SU-DHL-6 (cell line): ENCODE measurements around the gene MTA2.

Source experiments
- EZH2phosphoT487 ChIP-seq: fragments of 200-600 bp; sonication (generic), shearing (Covaris generic); conservative IDR thresholded peaks from 2 replicates; pipeline ENCODE4 v1.6.1; 2018; ENCODE audit warnings: mild to moderate bottlenecking, antibody characterized with exemption, low read length, moderate library complexity, mixed read lengths
- TF ChIP-seq, protein P1 (sequence below): fragments of 200-600 bp; sonication (generic); IDR thresholded peaks from one replicate; pipeline ENCODE4 v1.5.1; 2017; ENCODE audit warnings: antibody characterized with exemption, mild to moderate bottlenecking, low read length, moderate library complexity; ENCODE audit not compliant: insufficient read depth, poor library complexity, severe bottlenecking

- TF ChIP-seq, protein P1, sequence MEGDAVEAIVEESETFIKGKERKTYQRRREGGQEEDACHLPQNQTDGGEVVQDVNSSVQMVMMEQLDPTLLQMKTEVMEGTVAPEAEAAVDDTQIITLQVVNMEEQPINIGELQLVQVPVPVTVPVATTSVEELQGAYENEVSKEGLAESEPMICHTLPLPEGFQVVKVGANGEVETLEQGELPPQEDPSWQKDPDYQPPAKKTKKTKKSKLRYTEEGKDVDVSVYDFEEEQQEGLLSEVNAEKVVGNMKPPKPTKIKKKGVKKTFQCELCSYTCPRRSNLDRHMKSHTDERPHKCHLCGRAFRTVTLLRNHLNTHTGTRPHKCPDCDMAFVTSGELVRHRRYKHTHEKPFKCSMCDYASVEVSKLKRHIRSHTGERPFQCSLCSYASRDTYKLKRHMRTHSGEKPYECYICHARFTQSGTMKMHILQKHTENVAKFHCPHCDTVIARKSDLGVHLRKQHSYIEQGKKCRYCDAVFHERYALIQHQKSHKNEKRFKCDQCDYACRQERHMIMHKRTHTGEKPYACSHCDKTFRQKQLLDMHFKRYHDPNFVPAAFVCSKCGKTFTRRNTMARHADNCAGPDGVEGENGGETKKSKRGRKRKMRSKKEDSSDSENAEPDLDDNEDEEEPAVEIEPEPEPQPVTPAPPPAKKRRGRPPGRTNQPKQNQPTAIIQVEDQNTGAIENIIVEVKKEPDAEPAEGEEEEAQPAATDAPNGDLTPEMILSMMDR: no peak
- TF ChIP-seq EZH2phosphoT487: no peak
Observed at GRCh38 chr11:62615521-62615920, 13.9 kb upstream of the MTA2 start.
